IMR-90 (cell line): ENCODE results near the gene DENND6A. TPM values are rescaled to one million over a fixed set of nuclear protein-coding genes. Genes with fewer than 3 reads are reported as not detected.

Experiments
- ATAC-seq: fragments of 200-7000 bp; cut with Tn5 transposase; 2 replicates; pipeline ENCODE4 v1.9.1; 2020; ENCODE audit warnings: low read depth, mild to moderate bottlenecking, moderate library complexity
- BruUV-seq: library from RNA; stranded (reverse); fragments of 400-500 nt; replicated peaks from 2 replicates; lab custom pipeline; 2021; lab: Mats Ljungman, UMichigan
- CTCF ChIA-PET: fragments of 300-600 bp; formaldehyde crosslinking; extraction: SDS; loops from one replicate; lab custom pipeline; 2021; ENCODE audit warnings: antibody characterized with exemption; lab: Yijun Ruan, JAX
- POLR2A ChIA-PET: fragments of 300-600 bp; sonication (Branson Sonifier 250); formaldehyde crosslinking; loops from one replicate; lab custom pipeline; 2022; ENCODE audit warnings: antibody characterized with exemption; ENCODE audit not compliant: unreplicated experiment; lab: Charles Lee
- DNase-seq: peaks from one replicate; pipeline ENCODE4 v3.0.0; 2013
- H2AFZ ChIP-seq: replicated peaks from 2 replicates; pipeline ENCODE3; 2013; ENCODE audit warnings: low read length, mild to moderate bottlenecking; ENCODE audit not compliant: poor library complexity
- H2AK5ac ChIP-seq: 2 replicates; pipeline ENCODE4 v1.6.1; 2013; ENCODE audit warnings: low read depth, low read length, inconsistent platforms
- H2AK9ac ChIP-seq: replicated peaks from 2 replicates; pipeline ENCODE3; 2013; ENCODE audit warnings: mild to moderate bottlenecking, low read depth, low read length, moderate library complexity; ENCODE audit not compliant: poor library complexity
- H2BK120ac ChIP-seq: 2 replicates; pipeline ENCODE4 v1.6.1; 2013; ENCODE audit warnings: low read depth, low read length, inconsistent platforms
- H2BK15ac ChIP-seq: 3 replicates; pipeline ENCODE4 v1.6.1; 2013; ENCODE audit warnings: low read depth, low read length, inconsistent platforms
- H2BK20ac ChIP-seq: 2 replicates; pipeline ENCODE4 v1.6.1; 2013; ENCODE audit warnings: low read depth, mild to moderate bottlenecking, inconsistent platforms, low read length, moderate library complexity
- H2BK5ac ChIP-seq: 2 replicates; pipeline ENCODE4 v1.6.1; 2013; ENCODE audit warnings: mild to moderate bottlenecking, low read depth, low read length, inconsistent platforms; ENCODE audit not compliant: poor library complexity, severe bottlenecking
- H3K14ac ChIP-seq: replicated peaks from 2 replicates; pipeline ENCODE4 v1.6.1; 2013; ENCODE audit warnings: low read depth, low read length, inconsistent platforms
- H3K18ac ChIP-seq: 2 replicates; pipeline ENCODE4 v1.6.1; 2013; ENCODE audit warnings: low read depth, low read length, control low read depth
- H3K23ac ChIP-seq: 2 replicates; pipeline ENCODE4 v1.6.1; 2013; ENCODE audit warnings: low read depth, low read length, inconsistent platforms
- H3K27ac ChIP-seq: 2 replicates; pipeline ENCODE4 v1.5.1; 2013; ENCODE audit warnings: mild to moderate bottlenecking, control low read depth, low read length; ENCODE audit not compliant: insufficient read depth
- H3K27me3 ChIP-seq: 2 replicates; pipeline ENCODE4 v1.6.1; 2013; ENCODE audit warnings: low read length; ENCODE audit not compliant: control insufficient read depth, insufficient read depth
- H3K36me3 ChIP-seq: 2 replicates; pipeline ENCODE4 v1.6.1; 2013; ENCODE audit warnings: low read length, mixed read lengths; ENCODE audit not compliant: control insufficient read depth, insufficient read depth
- H3K4ac ChIP-seq: 2 replicates; pipeline ENCODE4 v1.6.1; 2013; ENCODE audit warnings: low read depth, low read length, inconsistent platforms
- H3K4me1 ChIP-seq: 2 replicates; pipeline ENCODE4 v1.6.1; 2013; ENCODE audit warnings: low read length, mixed read lengths; ENCODE audit not compliant: control insufficient read depth, insufficient read depth
- H3K4me2 ChIP-seq: 2 replicates; pipeline ENCODE4 v1.6.1; 2013; ENCODE audit warnings: low read depth, mild to moderate bottlenecking, control low read depth, low read length, moderate library complexity
- H3K4me3 ChIP-seq: 2 replicates; pipeline ENCODE4 v1.5.1; 2013; ENCODE audit warnings: low read depth, mild to moderate bottlenecking, control low read depth, low read length, moderate library complexity; ENCODE audit not compliant: insufficient read depth
- H3K56ac ChIP-seq: 2 replicates; pipeline ENCODE4 v1.6.1; 2013; ENCODE audit warnings: low read length, inconsistent platforms; ENCODE audit not compliant: insufficient read depth; ENCODE audit errors: extremely low read depth
- H3K79me1 ChIP-seq, 2 experiments: 2 replicates each; pipeline ENCODE4 v1.6.1; 2013; ENCODE audit warnings: low read length in 2 of 2, inconsistent platforms in 1 of 2, low read depth in 1 of 2
- H3K9ac ChIP-seq: 2 replicates; pipeline ENCODE4 v1.6.1; 2013; ENCODE audit warnings: low read depth, low read length, control low read depth
- H3K9me1 ChIP-seq: 2 replicates; pipeline ENCODE4 v1.6.1; 2013; ENCODE audit warnings: low read length, inconsistent platforms; ENCODE audit not compliant: insufficient read depth
- H3K9me3 ChIP-seq: 2 replicates; pipeline ENCODE4 v1.6.1; 2013; ENCODE audit warnings: low read length; ENCODE audit not compliant: control insufficient read depth, insufficient read depth
- H4K20me1 ChIP-seq: 2 replicates; pipeline ENCODE4 v1.6.1; 2013; ENCODE audit warnings: low read length, inconsistent platforms; ENCODE audit not compliant: insufficient read depth
- H4K5ac ChIP-seq: 2 replicates; pipeline ENCODE4 v1.6.1; 2013; ENCODE audit warnings: mild to moderate bottlenecking, low read depth, low read length, control low read depth
- H4K8ac ChIP-seq, 2 experiments: 2 replicates each; pipeline ENCODE4 v1.6.1; 2013; ENCODE audit warnings: low read depth in 2 of 2, low read length in 2 of 2, control low read depth in 1 of 2, inconsistent platforms in 1 of 2
- H4K91ac ChIP-seq: 2 replicates; pipeline ENCODE4 v1.6.1; 2013; ENCODE audit warnings: low read depth, low read length, inconsistent platforms; ENCODE audit not compliant: insufficient read depth
- BHLHE40 ChIP-seq: fragments of 150-350 bp; IDR thresholded peaks from 2 replicates; pipeline ENCODE4 v1.6.1; 2016; ENCODE audit warnings: mild to moderate bottlenecking, low read depth, low read length
- CHD1 ChIP-seq: IDR thresholded peaks from 2 replicates; pipeline ENCODE4 v1.6.1; 2012; ENCODE audit warnings: low read depth, low read length, improper control_type of control experiment
- CTCF ChIP-seq: conservative IDR thresholded peaks from 2 replicates; pipeline ENCODE4 v1.5.1; 2012; ENCODE audit warnings: mild to moderate bottlenecking, low read depth, low read length, improper control_type of control experiment
- MXI1 ChIP-seq: IDR thresholded peaks from 2 replicates; pipeline ENCODE4 v1.6.1; 2012; ENCODE audit warnings: low read depth, mild to moderate bottlenecking, low read length, moderate library complexity, borderline replicate concordance
- NFE2L2 ChIP-seq: fragments of 150-350 bp; IDR thresholded peaks from 2 replicates; pipeline ENCODE4 v1.6.1; 2016; ENCODE audit warnings: low read depth, mild to moderate bottlenecking, low read length
- RCOR1 ChIP-seq: IDR thresholded peaks from 2 replicates; pipeline ENCODE4 v1.6.1; 2012; ENCODE audit warnings: mild to moderate bottlenecking, low read length, improper control_type of control experiment; ENCODE audit not compliant: insufficient replicate concordance
- RFX5 ChIP-seq: IDR thresholded peaks from 2 replicates; pipeline ENCODE4 v1.8.0; 2012; ENCODE audit warnings: low read depth, mild to moderate bottlenecking, low read length, moderate library complexity
- SMC3 ChIP-seq: fragments of 150-350 bp; IDR thresholded peaks from 2 replicates; pipeline ENCODE4 v1.6.1; 2016; ENCODE audit warnings: low read depth, mild to moderate bottlenecking, antibody characterized with exemption, low read length, moderate library complexity
- USF2 ChIP-seq: fragments of 150-350 bp; IDR thresholded peaks from 2 replicates; pipeline ENCODE4 v1.6.1; 2017; ENCODE audit warnings: mild to moderate bottlenecking, antibody characterized with exemption, low read length, low read depth
- WGBS, 2 experiments: methylation state at CpG; one replicate each; pipeline versions ENCODE4 v1.1.5 to v1.1.7; 2013; ENCODE audit warnings: missing lambda C conversion rate in 2 of 2; ENCODE audit not compliant: insufficient read length in 1 of 2; ENCODE audit errors: extremely low coverage in 2 of 2; 5-methylcytosine and 5-hydroxymethylcytosine counted together
- dilution Hi-C: fragments of 300-500 bp; cut with HindIII; formaldehyde crosslinking; loops from one replicate; pipeline ENCODE4 v1.14.3; 2018; ENCODE audit warnings: low sequenced_read_pairs; ENCODE audit not compliant: unreplicated experiment
- in situ Hi-C: fragments of 300-500 bp; cut with MboI; formaldehyde crosslinking; loops from 3 replicates; pipeline ENCODE4 v1.14.3; 2019; ENCODE audit warnings: low sequenced_read_pairs, inconsistent platforms, mixed read lengths
- intact Hi-C: fragments of 100-400 bp; cut with micrococcal nuclease; formaldehyde crosslinking; loops from 2 replicates; pipeline ENCODE4 v1.10.0; 2022
- polyA plus RNA-seq, 3 experiments: library from polyadenylated mRNA; depleted of rRNA; stranded (reverse); fragments of >200 nt; gene quantifications; 2 replicates each; pipeline ENCODE4 v1.2.3, GENCODE V29; 2012; ENCODE audit warnings: low replicate concordance in 1 of 3
- total RNA-seq: library from RNA; depleted of rRNA; stranded (reverse); fragments of >200 nt; gene quantifications from 2 replicates; pipeline ENCODE4 v1.2.3, GENCODE V29; 2012

DENND6A gene
- total and polyA plus RNA-seq, 2 of the 4 experiments (the other 2 are of a cell fraction): 3.8 to 9.0 TPM

- TF ChIP-seq SMC3 (no peak), MXI1 (no peak), RFX5 (no peak)
These were observed 95.6 kb downstream of the DENND6A start, which contains the start of gene ARF4 (continued) for GRCh38 chr3:57597127-57597923.

- Histone ChIP-seq H4K20me1 (peaks cover 54% of the 10 kb centered on the region), H2BK120ac (peak overlapping the region; percentile 81), H3K9me3 (no peaks in the 10 kb centered on the region), H2BK15ac (no peak overlapping the region; the same call in 2 of the 3 replicates), H3K56ac (peak overlapping the region; percentile 99), H3K36me3 (peaks cover 9% of the 10 kb centered on the region), H3K79me1 (peaks cover 5 to 24% of the 10 kb centered on the region in 2 experiments), H2AFZ (peak overlapping the region; percentile 99), H3K14ac (peak overlapping the region; percentile 100), H3K4me2 (peak overlapping the region; percentile 56; the same call in 1 of the 2 replicates), H3K23ac (peak overlapping the region; percentile 99), H4K91ac (peak overlapping the region; percentile 100), H3K4ac (peak overlapping the region; percentile 99), H2BK5ac (peak overlapping the region; percentile 93), H3K9me1 (0 out of 2 replicates have a peak, but pooled peaks cover 4% of the 10 kb centered on the region), H4K5ac (peak overlapping the region; percentile 86), H3K18ac (peak overlapping the region; percentile 70), H3K27ac (peak overlapping the region; percentile 96), H2BK20ac (peak overlapping the region; percentile 36), H2AK5ac (peak overlapping the region; percentile 98), H2AK9ac (peak overlapping the region; percentile 100), H3K27me3 (no peaks in the 10 kb centered on the region), H4K8ac (peak overlapping the region; percentile 93 to 97), H3K4me3 (peak overlapping the region; percentile 80), H3K4me1 (peaks cover 9% of the 10 kb centered on the region), H3K9ac (peak overlapping the region; percentile 99)
- WGBS, 2 experiments: 0% methylated on average over 5 of the region's 31 CpGs; no CpG with 5 or more reads in 1 of the 2 experiments
- in situ Hi-C loops: no loop called here
- peak; percentile 51 for ATAC-seq
- ChIA-PET CTCF (interaction anchor here (0.6 kb wide), 2 partner anchors 11 to 232 kb away, joined by 4 read pairs; no protein-coding TSS in a partner anchor), POLR2A (interaction anchor here (0.6 to 1.4 kb wide), 5 partner anchors 9 to 399 kb away, joined by 3 to 6 read pairs (median 3); no protein-coding TSS in a partner anchor)
- peak; percentile 91 for DNase-seq
- no TSS peak for BruUV-seq
- dilution Hi-C loops: no loop called here
- intact Hi-C loops: loop anchor here (2.0 to 5.0 kb wide), 2 partner anchors 160 to 256 kb away; partner anchors contain the start of gene SLMAP
- TF ChIP-seq USF2 (no peak), CHD1 (no peak; the same call in 1 of the 2 replicates), NFE2L2 (no peak), BHLHE40 (no peak), MXI1 (peak; percentile 48; the same call in 1 of the 2 replicates), CTCF (no peak), SMC3 (no peak), RCOR1 (peak; percentile 14)
These were observed 96.3 kb downstream of the DENND6A start for GRCh38 chr3:57596495-57597126.
